Measurements from ENCODE around the gene PAIP2B.

DNA sequence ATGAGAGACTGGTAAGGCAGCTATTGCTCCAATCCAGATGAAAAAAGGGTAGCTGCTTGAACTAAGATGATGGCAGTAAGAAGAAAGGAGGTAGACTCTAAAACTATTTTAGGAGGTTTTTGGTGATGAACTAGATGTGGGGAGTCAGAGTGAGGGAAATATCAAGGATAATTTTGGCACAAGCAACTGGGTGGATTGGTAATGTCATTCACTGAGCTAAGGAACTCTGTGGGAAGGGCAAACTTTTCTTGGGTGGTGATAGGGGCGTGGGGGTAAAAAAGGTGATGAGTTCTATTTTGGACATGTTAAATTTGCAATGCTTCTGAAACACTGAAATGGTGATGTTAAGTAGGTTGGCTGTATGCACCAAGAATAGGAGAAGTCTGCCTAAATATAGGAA is 19.3 kb downstream of the PAIP2B start:
- TF ChIP-seq, protein P1, sequence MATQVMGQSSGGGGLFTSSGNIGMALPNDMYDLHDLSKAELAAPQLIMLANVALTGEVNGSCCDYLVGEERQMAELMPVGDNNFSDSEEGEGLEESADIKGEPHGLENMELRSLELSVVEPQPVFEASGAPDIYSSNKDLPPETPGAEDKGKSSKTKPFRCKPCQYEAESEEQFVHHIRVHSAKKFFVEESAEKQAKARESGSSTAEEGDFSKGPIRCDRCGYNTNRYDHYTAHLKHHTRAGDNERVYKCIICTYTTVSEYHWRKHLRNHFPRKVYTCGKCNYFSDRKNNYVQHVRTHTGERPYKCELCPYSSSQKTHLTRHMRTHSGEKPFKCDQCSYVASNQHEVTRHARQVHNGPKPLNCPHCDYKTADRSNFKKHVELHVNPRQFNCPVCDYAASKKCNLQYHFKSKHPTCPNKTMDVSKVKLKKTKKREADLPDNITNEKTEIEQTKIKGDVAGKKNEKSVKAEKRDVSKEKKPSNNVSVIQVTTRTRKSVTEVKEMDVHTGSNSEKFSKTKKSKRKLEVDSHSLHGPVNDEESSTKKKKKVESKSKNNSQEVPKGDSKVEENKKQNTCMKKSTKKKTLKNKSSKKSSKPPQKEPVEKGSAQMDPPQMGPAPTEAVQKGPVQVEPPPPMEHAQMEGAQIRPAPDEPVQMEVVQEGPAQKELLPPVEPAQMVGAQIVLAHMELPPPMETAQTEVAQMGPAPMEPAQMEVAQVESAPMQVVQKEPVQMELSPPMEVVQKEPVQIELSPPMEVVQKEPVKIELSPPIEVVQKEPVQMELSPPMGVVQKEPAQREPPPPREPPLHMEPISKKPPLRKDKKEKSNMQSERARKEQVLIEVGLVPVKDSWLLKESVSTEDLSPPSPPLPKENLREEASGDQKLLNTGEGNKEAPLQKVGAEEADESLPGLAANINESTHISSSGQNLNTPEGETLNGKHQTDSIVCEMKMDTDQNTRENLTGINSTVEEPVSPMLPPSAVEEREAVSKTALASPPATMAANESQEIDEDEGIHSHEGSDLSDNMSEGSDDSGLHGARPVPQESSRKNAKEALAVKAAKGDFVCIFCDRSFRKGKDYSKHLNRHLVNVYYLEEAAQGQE (IDR thresholded peaks at IDR 0.05; ENCODE audit: borderline replicate concordance in 1 of 2, low read depth in 1 of 2, low read length in 2 of 2): no peak
- TF ChIP-seq, protein P2, sequence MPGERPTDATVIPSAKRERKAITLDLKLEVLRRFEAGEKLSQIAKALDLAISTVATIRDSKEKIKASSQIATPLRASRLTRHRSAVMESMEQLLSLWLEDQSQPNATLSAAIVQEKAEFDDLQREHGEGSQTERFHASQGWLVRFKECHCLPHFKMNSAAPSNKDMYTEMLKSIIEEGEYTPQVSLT (CRISPR knock-in tag; IDR thresholded peaks at IDR 0.05; ENCODE audit: borderline replicate concordance, low read depth): no peak
- TF ChIP-seq, protein P3, sequence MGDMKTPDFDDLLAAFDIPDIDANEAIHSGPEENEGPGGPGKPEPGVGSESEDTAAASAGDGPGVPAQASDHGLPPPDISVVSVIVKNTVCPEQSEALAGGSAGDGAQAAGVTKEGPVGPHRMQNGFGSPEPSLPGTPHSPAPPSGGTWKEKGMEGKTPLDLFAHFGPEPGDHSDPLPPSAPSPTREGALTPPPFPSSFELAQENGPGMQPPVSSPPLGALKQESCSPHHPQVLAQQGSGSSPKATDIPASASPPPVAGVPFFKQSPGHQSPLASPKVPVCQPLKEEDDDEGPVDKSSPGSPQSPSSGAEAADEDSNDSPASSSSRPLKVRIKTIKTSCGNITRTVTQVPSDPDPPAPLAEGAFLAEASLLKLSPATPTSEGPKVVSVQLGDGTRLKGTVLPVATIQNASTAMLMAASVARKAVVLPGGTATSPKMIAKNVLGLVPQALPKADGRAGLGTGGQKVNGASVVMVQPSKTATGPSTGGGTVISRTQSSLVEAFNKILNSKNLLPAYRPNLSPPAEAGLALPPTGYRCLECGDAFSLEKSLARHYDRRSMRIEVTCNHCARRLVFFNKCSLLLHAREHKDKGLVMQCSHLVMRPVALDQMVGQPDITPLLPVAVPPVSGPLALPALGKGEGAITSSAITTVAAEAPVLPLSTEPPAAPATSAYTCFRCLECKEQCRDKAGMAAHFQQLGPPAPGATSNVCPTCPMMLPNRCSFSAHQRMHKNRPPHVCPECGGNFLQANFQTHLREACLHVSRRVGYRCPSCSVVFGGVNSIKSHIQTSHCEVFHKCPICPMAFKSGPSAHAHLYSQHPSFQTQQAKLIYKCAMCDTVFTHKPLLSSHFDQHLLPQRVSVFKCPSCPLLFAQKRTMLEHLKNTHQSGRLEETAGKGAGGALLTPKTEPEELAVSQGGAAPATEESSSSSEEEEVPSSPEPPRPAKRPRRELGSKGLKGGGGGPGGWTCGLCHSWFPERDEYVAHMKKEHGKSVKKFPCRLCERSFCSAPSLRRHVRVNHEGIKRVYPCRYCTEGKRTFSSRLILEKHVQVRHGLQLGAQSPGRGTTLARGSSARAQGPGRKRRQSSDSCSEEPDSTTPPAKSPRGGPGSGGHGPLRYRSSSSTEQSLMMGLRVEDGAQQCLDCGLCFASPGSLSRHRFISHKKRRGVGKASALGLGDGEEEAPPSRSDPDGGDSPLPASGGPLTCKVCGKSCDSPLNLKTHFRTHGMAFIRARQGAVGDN (CRISPR knock-in tag; IDR thresholded peaks at IDR 0.05): no peak
- TF ChIP-seq HOXA5 (CRISPR knock-in tag; IDR thresholded peaks at IDR 0.05) (no peak), POLR2A (IDR thresholded peaks at IDR 0.05; ENCODE audit: insufficient read depth in 1 of 2, low read depth in 2 of 2, low read length in 2 of 2) (no peak), ESRRA (CRISPR knock-in tag; IDR thresholded peaks at IDR 0.05; ENCODE audit: low read depth) (no peak), EZH2 (conservative IDR thresholded peaks at IDR 0.05; ENCODE audit: low read depth, low read length) (no peak), ZNF577 (CRISPR knock-in tag; IDR thresholded peaks at IDR 0.05; ENCODE audit: borderline replicate concordance, low read depth) (no peak)
- TF ChIP-seq, protein P4, sequence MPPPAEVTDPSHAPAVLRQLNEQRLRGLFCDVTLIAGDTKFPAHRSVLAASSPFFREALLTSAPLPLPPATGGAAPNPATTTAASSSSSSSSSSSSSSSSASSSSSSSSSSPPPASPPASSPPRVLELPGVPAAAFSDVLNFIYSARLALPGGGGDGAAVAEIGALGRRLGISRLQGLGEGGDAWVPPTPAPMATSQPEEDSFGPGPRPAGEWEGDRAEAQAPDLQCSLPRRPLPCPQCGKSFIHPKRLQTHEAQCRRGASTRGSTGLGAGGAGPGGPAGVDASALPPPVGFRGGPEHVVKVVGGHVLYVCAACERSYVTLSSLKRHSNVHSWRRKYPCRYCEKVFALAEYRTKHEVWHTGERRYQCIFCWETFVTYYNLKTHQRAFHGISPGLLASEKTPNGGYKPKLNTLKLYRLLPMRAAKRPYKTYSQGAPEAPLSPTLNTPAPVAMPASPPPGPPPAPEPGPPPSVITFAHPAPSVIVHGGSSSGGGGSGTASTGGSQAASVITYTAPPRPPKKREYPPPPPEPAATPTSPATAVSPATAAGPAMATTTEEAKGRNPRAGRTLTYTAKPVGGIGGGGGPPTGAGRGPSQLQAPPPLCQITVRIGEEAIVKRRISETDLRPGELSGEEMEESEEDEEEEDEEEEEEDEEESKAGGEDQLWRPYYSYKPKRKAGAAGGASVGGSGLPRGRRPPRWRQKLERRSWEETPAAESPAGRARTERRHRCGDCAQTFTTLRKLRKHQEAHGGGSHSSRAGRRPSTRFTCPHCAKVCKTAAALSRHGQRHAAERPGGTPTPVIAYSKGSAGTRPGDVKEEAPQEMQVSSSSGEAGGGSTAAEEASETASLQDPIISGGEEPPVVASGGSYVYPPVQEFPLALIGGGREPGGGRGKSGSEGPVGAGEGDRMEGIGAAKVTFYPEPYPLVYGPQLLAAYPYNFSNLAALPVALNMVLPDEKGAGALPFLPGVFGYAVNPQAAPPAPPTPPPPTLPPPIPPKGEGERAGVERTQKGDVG (CRISPR knock-in tag; IDR thresholded peaks at IDR 0.05; ENCODE audit: borderline replicate concordance): no peak
- TF ChIP-seq, protein P5, sequence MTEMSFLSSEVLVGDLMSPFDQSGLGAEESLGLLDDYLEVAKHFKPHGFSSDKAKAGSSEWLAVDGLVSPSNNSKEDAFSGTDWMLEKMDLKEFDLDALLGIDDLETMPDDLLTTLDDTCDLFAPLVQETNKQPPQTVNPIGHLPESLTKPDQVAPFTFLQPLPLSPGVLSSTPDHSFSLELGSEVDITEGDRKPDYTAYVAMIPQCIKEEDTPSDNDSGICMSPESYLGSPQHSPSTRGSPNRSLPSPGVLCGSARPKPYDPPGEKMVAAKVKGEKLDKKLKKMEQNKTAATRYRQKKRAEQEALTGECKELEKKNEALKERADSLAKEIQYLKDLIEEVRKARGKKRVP (CRISPR knock-in tag; IDR thresholded peaks at IDR 0.05): no peak
